Nephron progenitor cell (in vitro differentiated cells): ENCODE data around the gene OR56A1.
A peak's percentile ranks its signal among the peaks of the same experiment; 100 is the strongest.

ENCODE experiments used
- DNase-seq: peaks from one replicate; pipeline ENCODE4 v3.0.0; 2021
- H3K27ac Mint-ChIP-seq: 2 replicates; pipeline ENCODE4 v1.8.0; 2021; ENCODE audit warnings: mild to moderate bottlenecking, moderate library complexity, mixed read lengths
- H3K27me3 Mint-ChIP-seq: 2 replicates; pipeline ENCODE4 v1.8.0; 2021; ENCODE audit warnings: mild to moderate bottlenecking, low read depth, mixed read lengths; ENCODE audit not compliant: poor library complexity
- H3K36me3 Mint-ChIP-seq: 2 replicates; pipeline ENCODE4 v1.8.0; 2021; ENCODE audit warnings: low read depth, mixed read lengths
- H3K4me1 Mint-ChIP-seq: 2 replicates; pipeline ENCODE4 v1.8.0; 2021; ENCODE audit warnings: mixed read lengths
- H3K4me3 Mint-ChIP-seq: 2 replicates; pipeline ENCODE4 v1.8.0; 2021; ENCODE audit warnings: mild to moderate bottlenecking, moderate library complexity, mixed read lengths
- H3K9me3 Mint-ChIP-seq: 2 replicates; pipeline ENCODE4 v1.8.0; 2021; ENCODE audit warnings: mild to moderate bottlenecking, moderate library complexity, mixed read lengths
- CTCF ChIP-seq: fragments of 200-600 bp; sonication (generic); IDR thresholded peaks from 2 replicates; pipeline ENCODE4 v1.5.0; 2021; ENCODE audit warnings: antibody characterized with exemption

OR56A1 gene

GRCh38 chr11:6002202-6002699 is 28.3 kb downstream of the OR56A1 start:
- no peak for TF ChIP-seq CTCF
- Mint-ChIP-seq H3K9me3 (no peaks in the 10 kb centered on the region), H3K4me1 (no peaks in the 10 kb centered on the region), H3K36me3 (no peaks in the 10 kb centered on the region), H3K27ac (no peak overlapping the region), H3K4me3 (no peak overlapping the region), H3K27me3 (peaks cover 16% of the 10 kb centered on the region)
- DNase-seq: no peak

- TF ChIP-seq CTCF: no peak
- Mint-ChIP-seq H3K27ac (no peak overlapping the region), H3K27me3 (peaks cover 15% of the 10 kb centered on the region), H3K9me3 (no peaks in the 10 kb centered on the region), H3K4me1 (no peaks in the 10 kb centered on the region), H3K36me3 (no peaks in the 10 kb centered on the region), H3K4me3 (no peak overlapping the region)
- no peak for DNase-seq
Measured at GRCh38 chr11:5994791-5995190, 35.8 kb downstream of the OR56A1 start.

- TF ChIP-seq CTCF: peak; percentile 66
- H3K27ac Mint-ChIP-seq: peak overlapping the region; percentile 73
- DNase-seq: no peak
- no peak overlapping the region for H3K4me3 Mint-ChIP-seq
- H3K27me3 Mint-ChIP-seq: peaks cover 16% of the 10 kb centered on the region
- H3K9me3 Mint-ChIP-seq: no peaks in the 10 kb centered on the region
- H3K36me3 Mint-ChIP-seq: no peaks in the 10 kb centered on the region
- no peaks in the 10 kb centered on the region for H3K4me1 Mint-ChIP-seq
Measured at GRCh38 chr11:5992604-5993251, 37.8 kb downstream of the OR56A1 start.

GRCh38 chr11:5992150-5992549 is 38.4 kb downstream of the OR56A1 start:
- no peaks in the 10 kb centered on the region for H3K9me3 Mint-ChIP-seq
- H3K4me3 Mint-ChIP-seq: no peak overlapping the region
- H3K27ac Mint-ChIP-seq: peak overlapping the region; percentile 73
- H3K27me3 Mint-ChIP-seq: peaks cover 19% of the 10 kb centered on the region
- no peak for DNase-seq
- no peaks in the 10 kb centered on the region for H3K4me1 Mint-ChIP-seq
- H3K36me3 Mint-ChIP-seq: no peaks in the 10 kb centered on the region
- no peak for TF ChIP-seq CTCF

GRCh38 chr11:5989203-5989602 is 41.4 kb downstream of the OR56A1 start:
- DNase-seq: no peak
- no peak overlapping the region for H3K27ac Mint-ChIP-seq
- no peaks in the 10 kb centered on the region for H3K9me3 Mint-ChIP-seq
- H3K4me1 Mint-ChIP-seq: no peaks in the 10 kb centered on the region
- H3K4me3 Mint-ChIP-seq: no peak overlapping the region
- TF ChIP-seq CTCF: no peak
- H3K36me3 Mint-ChIP-seq: no peaks in the 10 kb centered on the region
- peaks cover 22% of the 10 kb centered on the region for H3K27me3 Mint-ChIP-seq

GRCh38 chr11:5986885-5987284 is 43.7 kb downstream of the OR56A1 start, which contains the start of gene OR52L1:
OR52L1 (minus strand) TSS chr11:5986985; CDS start chr11:5986930, 55 bp downstream.
- DNase-seq: no peak
- Mint-ChIP-seq H3K27me3 (peaks cover 22% of the 10 kb centered on the region), H3K36me3 (no peaks in the 10 kb centered on the region), H3K4me1 (no peaks in the 10 kb centered on the region), H3K9me3 (no peaks in the 10 kb centered on the region), H3K27ac (no peak within 1 kb of the TSS), H3K4me3 (no peak within 1 kb of the TSS)
- no peak for TF ChIP-seq CTCF
